ENCODE measurements around the gene CDK6. TPM values are rescaled to one million over a fixed set of nuclear protein-coding genes. Genes with fewer than 3 reads are reported as not detected.

The CDK6 gene
- total and polyA plus RNA-seq, 2 of the 8 experiments (the other 6 are each of a cell fraction or from before 2014, with no cell fraction given), result 5.9 to 18.9 TPM

DNA sequence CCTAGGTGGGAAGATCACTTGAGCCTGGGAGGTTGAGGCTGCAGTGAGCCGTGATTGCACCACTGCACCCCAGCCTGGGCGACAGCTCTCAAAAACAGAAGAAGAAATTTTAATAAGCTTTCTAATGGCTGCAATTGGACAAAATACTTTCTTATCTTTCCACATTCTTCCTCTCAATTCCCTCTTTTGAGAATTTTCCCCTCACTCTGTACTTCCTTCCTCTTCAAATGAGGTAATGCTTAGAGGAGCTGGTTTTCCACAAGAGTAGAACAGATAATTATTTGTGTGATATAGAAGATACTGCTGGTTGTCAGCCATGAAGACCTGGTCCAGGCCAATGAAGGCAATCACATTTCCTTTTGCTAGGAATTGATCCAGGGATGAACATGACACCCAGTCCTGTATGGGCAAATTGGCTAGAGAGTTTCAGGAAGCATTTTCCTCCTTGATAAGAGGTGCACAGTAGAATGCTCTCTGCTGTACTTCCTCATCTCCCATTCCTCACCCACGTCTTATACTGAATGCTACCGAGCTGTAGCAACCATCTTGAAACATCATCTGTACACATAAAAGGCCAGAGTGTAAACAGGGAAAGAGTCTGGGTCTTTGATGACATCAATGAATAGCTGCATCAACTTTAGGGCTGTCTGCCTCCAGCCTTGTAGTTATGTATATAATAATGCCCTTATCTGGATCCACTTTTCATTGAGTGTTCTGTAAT lies 103.9 kb downstream of the CDK6 start:
- Histone ChIP-seq H3K4me1 (replicated peaks in 1 of 4; ENCODE audit: control insufficient read depth in 3 of 4, insufficient read depth in 4 of 4, low read length in 3 of 4) (no peaks in the 10 kb centered on the region), H3K9me3 (ENCODE audit: insufficient read depth in 2 of 2, low read depth in 1 of 2, low read length in 1 of 2) (no peaks in the 10 kb centered on the region), H3K18ac (ENCODE audit: extremely low read depth, low read length) (no peak overlapping the region), H3K56ac (replicated peaks; ENCODE audit: insufficient read length, low read depth, low read length) (no peak overlapping the region), H2AFZ (ENCODE audit: low read length) (no peak overlapping the region), H4K5ac (ENCODE audit: insufficient read length, low read depth, low read length) (no peak overlapping the region), H2AK5ac (ENCODE audit: low read depth, low read length) (no peak overlapping the region), H2BK120ac (replicated peaks; ENCODE audit: low read depth, low read length) (no peak overlapping the region), H2BK20ac (ENCODE audit: low read length) (no peak overlapping the region), H3K4me3 (ENCODE audit: extremely low read depth in 1 of 4, insufficient read depth in 2 of 4, low read depth in 3 of 4, low read length in 4 of 4) (no peak overlapping the region), H3K9ac (replicated peaks in 1 of 4; ENCODE audit: extremely low read depth in 1 of 4, low read depth in 3 of 4, low read length in 3 of 4) (no peak overlapping the region), H2BK12ac (ENCODE audit: low read depth, low read length) (no peak overlapping the region), H2BK15ac (ENCODE audit: low read length) (no peak overlapping the region), H3K79me2 (ENCODE audit: control insufficient read depth in 1 of 2, insufficient read depth in 2 of 2, low read length in 2 of 2) (no peaks in the 10 kb centered on the region), H2BK5ac (ENCODE audit: low read depth, low read length) (no peak overlapping the region), H3K14ac (ENCODE audit: insufficient read length) (no peak overlapping the region), H3K23ac (ENCODE audit: insufficient read length) (no peak overlapping the region), H3K4ac (replicated peaks; ENCODE audit: insufficient read length, low read depth, low read length) (no peak overlapping the region), H4K8ac (ENCODE audit: extremely low read depth, insufficient read depth, low read length) (no peak overlapping the region), H3K27ac (ENCODE audit: low read depth, low read length) (no peak overlapping the region), H4K91ac (replicated peaks; ENCODE audit: insufficient read length, low read length) (no peak overlapping the region), H4K20me1 (replicated peaks in 1 of 2; ENCODE audit: control insufficient read depth in 1 of 2, insufficient read depth in 2 of 2, low read length in 2 of 2) (no peaks in the 10 kb centered on the region), H3K4me2 (ENCODE audit: insufficient read depth in 1 of 2, low read depth in 2 of 2, low read length in 2 of 2) (no peak overlapping the region), H3K79me1 (ENCODE audit: low read depth, low read length) (no peaks in the 10 kb centered on the region; the same call in 1 of the 2 replicates), H3K27me3 (replicated peaks in 1 of 4; ENCODE audit: control insufficient read depth in 3 of 4, extremely low read depth in 1 of 4, insufficient read depth in 3 of 4, low read length in 3 of 4) (no peaks in the 10 kb centered on the region), H3K23me2 (ENCODE audit: low read depth, low read length) (no peaks in the 10 kb centered on the region), H3K36me3 (ENCODE audit: control insufficient read depth in 2 of 4, insufficient read depth in 4 of 4, low read length in 3 of 4) (no peaks in the 10 kb centered on the region)
- TF ChIP-seq RNF2 (IDR thresholded peaks at IDR 0.05; ENCODE audit: borderline replicate concordance, low read depth, low read length, missing control alignments, poor library complexity, severe bottlenecking) (no peak), HDAC2 (IDR thresholded peaks at IDR 0.05; ENCODE audit: borderline replicate concordance in 1 of 2, low read depth in 2 of 2, low read length in 2 of 2) (no peak), SIRT6 (IDR thresholded peaks at IDR 0.05; ENCODE audit: low read length) (no peak), ATF3 (IDR thresholded peaks at IDR 0.05; ENCODE audit: insufficient read depth, low read depth, low read length) (no peak), EP300 (IDR thresholded peaks at IDR 0.05; ENCODE audit: borderline replicate concordance in 1 of 2, low read depth in 2 of 2, low read length in 2 of 2) (no peak), CHD1 (IDR thresholded peaks at IDR 0.05; ENCODE audit: low read depth, low read length) (no peak), NRF1 (IDR thresholded peaks at IDR 0.05; ENCODE audit: low read depth, low read length) (no peak)
- POLR2A ChIA-PET (ENCODE audit: partially characterized antibody), result no interaction called here
- WGBS, 2 experiments (ENCODE audit: extremely low coverage in 1 of 2, insufficient coverage in 1 of 2, insufficient read length in 1 of 2, insufficient replicate concordance in 2 of 2, low coverage in 1 of 2, low lambda C conversion rate in 2 of 2, missing lambda C conversion rate in 1 of 2), result 83% methylated on average over 4 of the region's 4 CpGs; no CpG with 5 or more reads in 1 of the 2 experiments
- DNase-seq (ENCODE audit: low read depth in 1 of 2, low spot score in 2 of 2), result no peak
- CTCF ChIA-PET (ENCODE audit: partially characterized antibody), result interaction anchor here (1.0 to 1.2 kb wide), 4 partner anchors 16 to 122 kb away, joined by 3 to 4 read pairs (median 3); no protein-coding TSS in a partner anchor
- no peak for FAIRE-seq

Measured in H1 (cell line).